ENCODE data around the gene NTRK1.

GRCh38 chr1:156906206-156906906, 45.7 kb downstream of the NTRK1 start:
- no peak for TF ChIP-seq CTCF (IDR thresholded peaks at IDR 0.05; ENCODE audit: insufficient read depth, low read length)
- TF ChIP-seq POLR2AphosphoS5 (IDR thresholded peaks at IDR 0.05; ENCODE audit: low read depth), result no peak
- no peak for TF ChIP-seq GABPA (IDR thresholded peaks at IDR 0.05; ENCODE audit: low read depth)
- TF ChIP-seq REST (IDR thresholded peaks at IDR 0.05; ENCODE audit: insufficient replicate concordance, low read depth), result no peak
